Uterus (tissue), 4 donors: ENCODE measurements around the gene COG7. TPM values are rescaled to one million over a fixed set of nuclear protein-coding genes. Genes with fewer than 3 reads are reported as not detected.

Experiments used
- DNase-seq, 2 donors: peaks; one replicate each; pipeline ENCODE4 v3.0.0-alpha.2; 2019 to 2020
- H3K27ac ChIP-seq, 2 donors: fragments of 200-600 bp; sonication (generic); 1 replicate in 1 of 2; 2 replicates in 1 of 2; pipeline ENCODE4 v1.5.1; 2016 to 2018
- H3K27me3 ChIP-seq, 2 donors: fragments of 200-600 bp; sonication (generic); one replicate each; pipeline ENCODE4 v1.5.1; 2018 to 2019; ENCODE audit warnings: control low read depth in 1 of 2
- H3K36me3 ChIP-seq, 2 donors: fragments of 200-600 bp; sonication (generic); one replicate each; pipeline ENCODE4 v1.5.1; 2019; ENCODE audit warnings: control low read depth in 1 of 2
- H3K4me1 ChIP-seq, 2 donors: fragments of 200-600 bp; sonication (generic); one replicate each; pipeline ENCODE4 v1.5.1; 2018 to 2019; ENCODE audit warnings: control low read depth in 1 of 2
- H3K4me3 ChIP-seq, 2 donors: fragments of 200-600 bp; sonication (generic); 1 replicate in 1 of 2; 2 replicates in 1 of 2; pipeline ENCODE4 v1.5.1; 2018 to 2019; ENCODE audit warnings: mild to moderate bottlenecking in 1 of 2
- H3K9me3 ChIP-seq, 2 donors: fragments of 200-600 bp; sonication (generic); one replicate each; pipeline ENCODE4 v1.5.1; 2019; ENCODE audit warnings: control low read depth in 1 of 2
- POLR2A ChIP-seq, 2 donors: fragments of 450-650 bp; IDR thresholded peaks; one replicate each; pipeline ENCODE4 v1.6.1; 2016; ENCODE audit warnings: antibody characterized with exemption in 2 of 2, mild to moderate bottlenecking in 1 of 2, moderate library complexity in 1 of 2
- intact Hi-C: fragments of 100-400 bp; cut with DNase I; formaldehyde crosslinking; loops from one replicate; pipeline ENCODE4 v1.15.1; 2023; ENCODE audit warnings: low total_unique reads
- total RNA-seq, 4 donors: library from RNA; depleted of rRNA in 3 of 4; stranded (reverse); fragments of >200 nt in 3 of 4; gene quantifications; one replicate each; pipeline versions ENCODE4 v1.1.0 to v1.2.4, GENCODE V29; 2014 to 2023
- TF ChIP-seq, protein P1 (sequence below), 4 experiments: fragments of 200-600 bp in 2 of 4; fragments of 450-650 bp in 2 of 4; sonication (generic) in 2 of 4; IDR thresholded peaks; one replicate each; pipeline ENCODE4 v1.5.1; 2016 to 2019; ENCODE audit warnings: antibody characterized with exemption in 4 of 4, mild to moderate bottlenecking in 2 of 4, moderate library complexity in 1 of 4
- donor health status: DM: yes; HTN: yes; CAD: no.

Gene COG7
- total RNA-seq, 4 donors from 2014 or later, result 11.5 to 393 (median 32.2) TPM

DNA sequence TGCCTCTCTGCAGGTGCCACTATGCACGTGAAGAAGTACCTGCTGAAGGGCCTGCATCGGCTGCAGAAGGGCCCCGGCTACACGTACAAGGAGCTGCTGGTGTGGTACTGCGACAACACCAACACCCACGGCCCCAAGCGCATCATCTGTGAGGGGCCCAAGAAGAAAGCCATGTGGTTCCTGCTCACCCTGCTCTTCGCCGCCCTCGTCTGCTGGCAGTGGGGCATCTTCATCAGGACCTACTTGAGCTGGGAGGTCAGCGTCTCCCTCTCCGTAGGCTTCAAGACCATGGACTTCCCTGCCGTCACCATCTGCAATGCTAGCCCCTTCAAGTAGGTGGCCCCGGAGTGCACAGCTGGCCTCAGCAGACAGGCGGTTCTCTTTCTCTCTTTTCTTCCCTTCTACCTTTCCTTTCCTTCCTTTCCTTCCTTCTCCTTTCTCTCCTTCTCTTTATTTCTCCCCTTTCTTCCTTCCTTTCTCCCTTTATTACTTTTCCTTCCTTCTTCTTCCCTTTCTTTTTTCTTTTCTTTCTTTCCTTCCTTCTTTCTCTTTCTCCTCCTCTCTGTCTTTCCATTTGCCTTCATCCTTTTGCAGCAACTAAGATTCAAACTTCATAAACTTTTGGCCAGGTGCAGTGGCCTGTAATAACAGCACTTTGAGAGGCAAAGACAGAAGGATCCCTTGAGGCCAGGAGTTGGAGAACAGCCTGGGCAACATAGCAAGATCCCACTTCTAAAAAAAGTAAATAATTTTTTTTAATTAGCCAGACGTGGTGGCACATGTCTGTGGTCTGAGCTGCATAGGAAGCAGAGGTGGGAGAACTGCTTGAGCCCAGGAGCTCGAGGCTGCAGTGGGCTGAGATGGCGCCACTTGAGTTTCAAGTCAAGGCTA lies 104.2 kb downstream of the COG7 start:
- no peak for DNase-seq
- Histone ChIP-seq H3K4me3 (no peak overlapping the region), H3K27me3 (no peaks in the 10 kb centered on the region), H3K27ac (no peak overlapping the region), H3K9me3 (no peaks in the 10 kb centered on the region), H3K4me1 (no peaks in the 10 kb centered on the region), H3K36me3 (no peaks in the 10 kb centered on the region)
- no peak for TF ChIP-seq POLR2A (IDR thresholded peaks at IDR 0.05)
- TF ChIP-seq, protein P1, sequence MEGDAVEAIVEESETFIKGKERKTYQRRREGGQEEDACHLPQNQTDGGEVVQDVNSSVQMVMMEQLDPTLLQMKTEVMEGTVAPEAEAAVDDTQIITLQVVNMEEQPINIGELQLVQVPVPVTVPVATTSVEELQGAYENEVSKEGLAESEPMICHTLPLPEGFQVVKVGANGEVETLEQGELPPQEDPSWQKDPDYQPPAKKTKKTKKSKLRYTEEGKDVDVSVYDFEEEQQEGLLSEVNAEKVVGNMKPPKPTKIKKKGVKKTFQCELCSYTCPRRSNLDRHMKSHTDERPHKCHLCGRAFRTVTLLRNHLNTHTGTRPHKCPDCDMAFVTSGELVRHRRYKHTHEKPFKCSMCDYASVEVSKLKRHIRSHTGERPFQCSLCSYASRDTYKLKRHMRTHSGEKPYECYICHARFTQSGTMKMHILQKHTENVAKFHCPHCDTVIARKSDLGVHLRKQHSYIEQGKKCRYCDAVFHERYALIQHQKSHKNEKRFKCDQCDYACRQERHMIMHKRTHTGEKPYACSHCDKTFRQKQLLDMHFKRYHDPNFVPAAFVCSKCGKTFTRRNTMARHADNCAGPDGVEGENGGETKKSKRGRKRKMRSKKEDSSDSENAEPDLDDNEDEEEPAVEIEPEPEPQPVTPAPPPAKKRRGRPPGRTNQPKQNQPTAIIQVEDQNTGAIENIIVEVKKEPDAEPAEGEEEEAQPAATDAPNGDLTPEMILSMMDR (IDR thresholded peaks at IDR 0.05), result no peak
- intact Hi-C loops, result no loop called here

DNA sequence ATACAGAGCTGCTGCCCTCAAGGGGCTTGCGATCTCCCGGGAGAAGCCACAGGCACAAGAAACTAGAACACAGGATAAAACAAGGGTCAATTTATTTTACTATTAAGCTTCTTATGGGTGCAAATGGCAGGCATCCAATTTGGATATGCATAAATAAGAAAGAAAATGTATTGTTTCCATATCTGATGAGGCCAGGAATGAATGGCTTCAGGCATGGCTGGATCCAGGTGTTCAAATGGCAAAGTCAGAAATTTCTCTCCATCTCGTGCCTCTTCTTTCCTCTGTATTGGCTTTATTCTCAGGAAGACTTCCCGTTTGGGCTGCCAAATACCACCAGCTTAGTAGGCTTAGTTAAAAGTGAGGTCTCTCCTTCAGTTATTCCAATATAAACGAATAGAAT lies 107.8 kb downstream of the COG7 start:
- no peak for DNase-seq
- no peaks in the 10 kb centered on the region for H3K4me1 ChIP-seq
- no peaks in the 10 kb centered on the region for H3K9me3 ChIP-seq
- H3K4me3 ChIP-seq, result no peak overlapping the region
- no peaks in the 10 kb centered on the region for H3K27me3 ChIP-seq
- no peak overlapping the region for H3K27ac ChIP-seq
- intact Hi-C loops, result no loop called here
- TF ChIP-seq, protein P1 (IDR thresholded peaks at IDR 0.05), result no peak
- TF ChIP-seq POLR2A (IDR thresholded peaks at IDR 0.05), result no peak
- no peaks in the 10 kb centered on the region for H3K36me3 ChIP-seq

DNA sequence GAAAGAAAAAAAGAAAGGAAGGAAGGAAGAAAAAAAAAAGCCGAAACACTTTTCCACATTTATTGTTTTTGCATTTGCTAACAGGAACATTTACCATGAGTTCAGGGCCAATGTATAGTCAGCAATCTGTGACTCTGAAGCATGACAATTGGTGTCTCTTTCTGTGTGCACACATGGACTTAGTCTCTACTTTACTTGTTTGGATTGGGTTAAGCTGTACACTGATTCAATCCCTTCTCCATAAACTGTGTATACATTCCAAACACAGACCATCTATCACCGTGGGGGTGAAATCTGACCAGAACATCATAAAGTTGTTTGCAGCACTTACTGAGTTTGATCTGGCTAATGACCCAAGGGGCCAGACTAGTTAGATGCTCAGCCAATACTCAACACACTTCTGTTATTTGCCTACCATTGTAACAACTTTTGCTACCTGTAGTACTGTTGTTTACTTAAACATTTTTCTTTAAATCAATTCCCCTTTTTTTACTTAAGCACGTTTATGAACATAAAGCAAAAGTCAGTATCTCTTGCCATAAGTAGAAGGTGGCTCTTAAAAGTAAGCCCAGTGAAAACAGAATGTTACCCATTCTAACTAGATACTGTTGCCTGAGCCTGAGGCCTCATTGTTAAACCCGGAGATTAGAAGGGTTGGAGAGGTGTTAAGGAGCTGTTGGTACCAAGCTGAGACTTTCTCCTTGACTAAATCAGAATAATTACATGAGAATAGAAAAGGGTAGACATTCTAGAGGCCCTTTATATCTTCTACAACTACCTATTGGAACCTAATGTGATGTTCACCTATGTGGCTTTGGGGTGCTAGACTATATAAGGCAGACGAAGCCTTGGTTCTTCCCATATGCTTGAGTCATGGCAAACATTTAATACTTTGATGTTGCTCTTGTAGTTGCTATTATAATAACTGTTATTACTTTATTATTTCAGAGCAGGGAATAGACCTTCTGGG lies 109.1 kb downstream of the COG7 start:
- intact Hi-C loops, result no loop called here
- Histone ChIP-seq H3K9me3 (no peaks in the 10 kb centered on the region), H3K4me3 (no peak overlapping the region), H3K27me3 (no peaks in the 10 kb centered on the region), H3K4me1 (no peaks in the 10 kb centered on the region), H3K27ac (no peak overlapping the region), H3K36me3 (no peaks in the 10 kb centered on the region)
- TF ChIP-seq, protein P1 (IDR thresholded peaks at IDR 0.05), result no peak
- no peak for TF ChIP-seq POLR2A (IDR thresholded peaks at IDR 0.05)
- DNase-seq, result no peak

GRCh38 chr16:23342083-23342640 lies 110.8 kb downstream of the COG7 start:
- DNase-seq, result no peak
- intact Hi-C loops, result no loop called here

More at GRCh38 chr16:23342083-23342640, 110.8 kb downstream of the COG7 start:
- Histone ChIP-seq H3K4me3 (no peak overlapping the region), H3K27ac (no peak overlapping the region), H3K36me3 (no peaks in the 10 kb centered on the region), H3K9me3 (no peaks in the 10 kb centered on the region), H3K4me1 (no peaks in the 10 kb centered on the region), H3K27me3 (no peaks in the 10 kb centered on the region)
- no peak for TF ChIP-seq POLR2A (IDR thresholded peaks at IDR 0.05)
- TF ChIP-seq, protein P1 (IDR thresholded peaks at IDR 0.05), result no peak
